Parathyroid adenoma (tissue), 2 donors: Measurements from ENCODE around the gene EIPR1.
A peak's percentile ranks its signal among the peaks of the same experiment; 100 is the strongest.

ENCODE experiments used
- H2AFZ ChIP-seq: fragments of 300-600 bp; sonication (generic); one replicate; pipeline ENCODE4 v1.7.0; 2017; ENCODE audit warnings: antibody characterized with exemption, mild to moderate bottlenecking
- H3K27ac ChIP-seq: fragments of 300-600 bp; sonication (generic); one replicate; pipeline ENCODE4 v1.7.0; 2017
- H3K27me3 ChIP-seq: fragments of 300-600 bp; sonication (generic); one replicate; pipeline ENCODE4 v1.7.0; 2017; ENCODE audit warnings: low read length; ENCODE audit not compliant: control insufficient read depth, insufficient read depth
- H3K36me3 ChIP-seq: fragments of 300-600 bp; sonication (generic); one replicate; pipeline ENCODE4 v1.7.0; 2017; ENCODE audit warnings: low read length; ENCODE audit not compliant: control insufficient read depth, insufficient read depth
- H3K4me1 ChIP-seq: fragments of 300-600 bp; sonication (generic); one replicate; pipeline ENCODE4 v1.7.0; 2017; ENCODE audit warnings: control low read depth
- H3K4me2 ChIP-seq: fragments of 300-600 bp; sonication (generic); one replicate; pipeline ENCODE4 v1.7.0; 2017; ENCODE audit warnings: low read length
- H3K4me3 ChIP-seq: fragments of 300-600 bp; sonication (generic); one replicate; pipeline ENCODE4 v1.7.0; 2017; ENCODE audit warnings: low read depth, low read length
- H3K79me2 ChIP-seq: fragments of 300-600 bp; sonication (generic); one replicate; pipeline ENCODE4 v1.7.0; 2017; ENCODE audit warnings: control low read depth
- H3K9ac ChIP-seq: fragments of 300-600 bp; sonication (generic); one replicate; pipeline ENCODE4 v1.7.0; 2017; ENCODE audit warnings: mild to moderate bottlenecking
- H3K9me3 ChIP-seq: fragments of 300-600 bp; sonication (generic); one replicate; pipeline ENCODE4 v1.7.0; 2017; ENCODE audit warnings: low read length; ENCODE audit not compliant: control insufficient read depth
- CTCF ChIP-seq: fragments of 300-600 bp; sonication (generic); IDR thresholded peaks from one replicate; pipeline ENCODE4 v1.7.0; 2017; ENCODE audit warnings: antibody characterized with exemption, mild to moderate bottlenecking
- donor health status: primary hyperparathyroidism.

Gene EIPR1

GRCh38 chr2:3356799-3357198 lies 20.8 kb downstream of the EIPR1 start:
- Histone ChIP-seq H3K9me3 (no peaks in the 10 kb centered on the region), H3K4me3 (no peak overlapping the region)
- no peak for TF ChIP-seq CTCF

GRCh38 chr2:3355951-3356569 lies 21.6 kb downstream of the EIPR1 start:
- peak overlapping the region; percentile 80 for H3K27ac ChIP-seq
- no peaks in the 10 kb centered on the region for H3K9me3 ChIP-seq
- no peak overlapping the region for H3K4me3 ChIP-seq
- no peak overlapping the region for H3K9ac ChIP-seq
- H3K4me2 ChIP-seq: no peak overlapping the region
- no peak for TF ChIP-seq CTCF
- H3K4me1 ChIP-seq: peaks cover 26% of the 10 kb centered on the region
- H3K36me3 ChIP-seq: no peaks in the 10 kb centered on the region
- no peaks in the 10 kb centered on the region for H3K27me3 ChIP-seq
- peak overlapping the region; percentile 58 for H2AFZ ChIP-seq
- peaks cover 4% of the 10 kb centered on the region for H3K79me2 ChIP-seq

More at GRCh38 chr2:3356799-3357198, 20.8 kb downstream of the EIPR1 start:
- peaks cover 26% of the 10 kb centered on the region for H3K4me1 ChIP-seq
- no peak overlapping the region for H3K4me2 ChIP-seq
- H3K27ac ChIP-seq: peak overlapping the region; percentile 80
- H3K9ac ChIP-seq: no peak overlapping the region
- H3K79me2 ChIP-seq: peaks cover 5% of the 10 kb centered on the region
- H2AFZ ChIP-seq: peak overlapping the region; percentile 58
- H3K36me3 ChIP-seq: no peaks in the 10 kb centered on the region
- H3K27me3 ChIP-seq: no peaks in the 10 kb centered on the region

GRCh38 chr2:3354986-3355385 lies 22.6 kb downstream of the EIPR1 start:
- Histone ChIP-seq H3K4me2 (no peak overlapping the region), H3K36me3 (no peaks in the 10 kb centered on the region), H3K27me3 (no peaks in the 10 kb centered on the region), H3K27ac (peak overlapping the region; percentile 80), H3K9me3 (no peaks in the 10 kb centered on the region), H2AFZ (peak overlapping the region; percentile 51), H3K4me3 (no peak overlapping the region), H3K9ac (no peak overlapping the region), H3K4me1 (peaks cover 26% of the 10 kb centered on the region), H3K79me2 (peaks cover 4% of the 10 kb centered on the region)
- no peak for TF ChIP-seq CTCF

- peak overlapping the region; percentile 67 for H3K4me2 ChIP-seq
- H3K27me3 ChIP-seq: no peaks in the 10 kb centered on the region
- peaks cover 15% of the 10 kb centered on the region for H3K4me1 ChIP-seq
- H2AFZ ChIP-seq: peak overlapping the region; percentile 81
- H3K9ac ChIP-seq: no peak overlapping the region
- H3K9me3 ChIP-seq: no peaks in the 10 kb centered on the region
- H3K4me3 ChIP-seq: peak overlapping the region; percentile 43
- TF ChIP-seq CTCF: no peak
- H3K27ac ChIP-seq: peak overlapping the region; percentile 90
- H3K79me2 ChIP-seq: peaks cover 4% of the 10 kb centered on the region
- no peaks in the 10 kb centered on the region for H3K36me3 ChIP-seq
Measured at GRCh38 chr2:3349211-3349693, 28.4 kb downstream of the EIPR1 start.

- peak overlapping the region; percentile 43 for H3K4me3 ChIP-seq
- no peak overlapping the region for H3K9ac ChIP-seq
- H3K27ac ChIP-seq: peak overlapping the region; percentile 90
- no peaks in the 10 kb centered on the region for H3K27me3 ChIP-seq
- peak overlapping the region; percentile 67 for H3K4me2 ChIP-seq
- peaks cover 4% of the 10 kb centered on the region for H3K79me2 ChIP-seq
- peaks cover 14% of the 10 kb centered on the region for H3K4me1 ChIP-seq
- no peaks in the 10 kb centered on the region for H3K9me3 ChIP-seq
- no peak for TF ChIP-seq CTCF
- no peaks in the 10 kb centered on the region for H3K36me3 ChIP-seq
- H2AFZ ChIP-seq: peak overlapping the region; percentile 81
Measured at GRCh38 chr2:3348767-3349166, 28.9 kb downstream of the EIPR1 start.
